ENCODE measurements around the gene E2F7. TPM values are rescaled to one million over a fixed set of nuclear protein-coding genes. Genes with fewer than 3 reads are reported as not detected.
A peak's percentile ranks its signal among the peaks of the same experiment; 100 is the strongest.

The E2F7 gene
- total RNA-seq, 1 experiment from 2014 or later: 22.1 TPM

DNA sequence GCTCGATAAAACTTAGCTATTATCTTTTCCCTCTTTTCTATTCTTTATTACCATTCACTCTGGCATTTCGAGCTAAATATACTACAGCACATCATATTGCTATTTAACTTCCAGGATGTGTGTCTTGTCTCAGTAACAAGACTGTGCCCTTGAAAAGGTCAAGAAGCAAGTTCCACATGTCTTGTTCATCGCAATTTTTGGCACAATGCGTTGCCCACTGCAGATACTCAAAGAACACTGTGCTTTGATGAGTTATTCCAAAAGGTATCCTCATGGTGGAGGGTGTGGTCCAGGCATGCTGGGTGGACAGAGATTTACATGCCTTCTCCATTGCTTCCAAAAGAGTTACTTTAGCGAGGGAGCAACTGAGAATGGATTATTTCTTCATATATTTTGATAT, 6.6 kb downstream of the E2F7 start:
- Histone ChIP-seq H3K27me3 (replicated peaks) (no peaks in the 10 kb centered on the region), H3K9me3 (replicated peaks) (no peaks in the 10 kb centered on the region), H3K36me3 (peaks cover 94% of the 10 kb centered on the region), H3K27ac (no peak overlapping the region), H3K4me1 (replicated peaks) (peaks cover 30% of the 10 kb centered on the region), H3K4me3 (no peak overlapping the region)
- no peak for DNase-seq (ENCODE audit: low read depth in 1 of 2, low spot score in 2 of 2)

DNA sequence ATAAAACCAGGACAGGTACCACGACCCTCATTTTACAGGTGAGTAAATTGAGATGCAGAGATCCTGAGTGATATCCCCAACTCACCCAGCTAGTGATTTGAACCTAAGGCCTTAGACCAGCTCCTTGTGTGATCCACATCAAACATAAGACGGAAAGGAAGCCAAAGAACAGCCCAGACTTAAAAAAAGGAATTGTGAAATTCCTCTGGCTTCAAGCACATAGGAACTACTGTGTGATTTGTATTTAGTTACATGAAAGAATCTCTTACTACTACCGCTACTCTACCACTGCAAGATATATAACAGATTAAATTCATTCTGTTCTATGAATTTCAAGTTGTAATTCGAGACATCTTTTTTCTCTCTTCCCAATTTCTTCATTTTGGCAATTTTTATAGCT, 10.5 kb downstream of the E2F7 start:
- peaks cover 92% of the 10 kb centered on the region for H3K36me3 ChIP-seq
- H3K9me3 ChIP-seq (replicated peaks): no peaks in the 10 kb centered on the region
- no peaks in the 10 kb centered on the region; the same call in 1 of the 2 replicates for H3K4me1 ChIP-seq (replicated peaks)
- H3K27me3 ChIP-seq (replicated peaks): no peaks in the 10 kb centered on the region
- no peak overlapping the region for H3K27ac ChIP-seq
- H3K4me3 ChIP-seq: no peak overlapping the region
- DNase-seq (ENCODE audit: low read depth in 1 of 2, low spot score in 2 of 2): no peak

DNA sequence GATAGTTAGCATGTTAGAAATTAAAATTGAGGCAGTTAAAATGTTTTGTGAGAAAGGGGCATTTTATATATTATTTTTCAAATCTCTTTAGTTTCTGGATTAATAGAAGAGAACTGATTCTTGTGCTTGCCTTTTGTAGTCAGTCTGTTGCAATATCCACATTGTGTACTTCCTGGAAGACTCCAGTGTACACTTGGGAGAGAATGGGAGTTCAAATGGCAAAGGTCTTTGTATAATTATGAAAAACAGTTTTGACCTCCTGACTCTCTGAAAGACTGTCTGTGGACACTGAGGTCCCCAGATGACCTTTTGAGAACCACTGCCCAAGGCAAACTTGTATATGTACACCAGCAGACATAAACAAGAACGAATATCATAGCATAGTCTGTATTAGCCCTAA, 12.1 kb downstream of the E2F7 start:
- Histone ChIP-seq H3K4me3 (no peak overlapping the region), H3K36me3 (peaks cover 93% of the 10 kb centered on the region), H3K27ac (no peak overlapping the region), H3K9me3 (replicated peaks) (no peaks in the 10 kb centered on the region), H3K4me1 (replicated peaks) (no peaks in the 10 kb centered on the region), H3K27me3 (replicated peaks) (no peaks in the 10 kb centered on the region)
- DNase-seq (ENCODE audit: low read depth in 1 of 2, low spot score in 2 of 2): no peak

DNA sequence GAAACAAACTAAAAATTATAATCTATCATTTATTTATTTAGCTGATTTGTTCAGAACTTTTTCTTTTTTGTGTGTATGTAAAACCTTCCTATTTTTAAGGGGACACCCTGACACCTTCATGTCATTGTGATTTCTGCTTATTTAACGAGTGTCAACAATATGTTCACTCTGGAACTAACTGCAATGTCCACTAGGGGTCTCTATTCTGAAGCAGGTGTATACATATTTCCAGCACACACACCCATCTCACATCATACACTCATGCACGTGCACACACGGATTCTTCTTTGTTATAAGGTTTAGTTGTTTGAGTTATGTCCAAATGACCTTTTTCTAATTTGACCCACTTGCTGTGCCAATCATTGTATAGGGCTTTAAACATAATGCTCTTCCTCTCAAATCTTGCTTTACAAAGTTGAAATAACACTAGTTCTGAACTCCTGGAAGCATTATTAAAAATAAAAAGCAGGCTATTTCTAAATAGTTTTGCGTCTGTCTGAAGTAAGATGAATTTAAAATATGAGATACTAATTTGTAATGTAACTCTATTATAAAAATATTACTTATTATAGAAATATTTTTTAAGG, 15.5 kb downstream of the E2F7 start:
- no peak overlapping the region for H3K4me3 ChIP-seq
- peak in 1 of 2 experiments; percentile 42 for DNase-seq (ENCODE audit: low read depth in 1 of 2, low spot score in 2 of 2)
- H3K36me3 ChIP-seq: peaks cover 96% of the 10 kb centered on the region
- no peak overlapping the region for H3K27ac ChIP-seq
- H3K27me3 ChIP-seq (replicated peaks): no peaks in the 10 kb centered on the region
- H3K4me1 ChIP-seq (replicated peaks): no peaks in the 10 kb centered on the region
- no peaks in the 10 kb centered on the region for H3K9me3 ChIP-seq (replicated peaks)

DNA sequence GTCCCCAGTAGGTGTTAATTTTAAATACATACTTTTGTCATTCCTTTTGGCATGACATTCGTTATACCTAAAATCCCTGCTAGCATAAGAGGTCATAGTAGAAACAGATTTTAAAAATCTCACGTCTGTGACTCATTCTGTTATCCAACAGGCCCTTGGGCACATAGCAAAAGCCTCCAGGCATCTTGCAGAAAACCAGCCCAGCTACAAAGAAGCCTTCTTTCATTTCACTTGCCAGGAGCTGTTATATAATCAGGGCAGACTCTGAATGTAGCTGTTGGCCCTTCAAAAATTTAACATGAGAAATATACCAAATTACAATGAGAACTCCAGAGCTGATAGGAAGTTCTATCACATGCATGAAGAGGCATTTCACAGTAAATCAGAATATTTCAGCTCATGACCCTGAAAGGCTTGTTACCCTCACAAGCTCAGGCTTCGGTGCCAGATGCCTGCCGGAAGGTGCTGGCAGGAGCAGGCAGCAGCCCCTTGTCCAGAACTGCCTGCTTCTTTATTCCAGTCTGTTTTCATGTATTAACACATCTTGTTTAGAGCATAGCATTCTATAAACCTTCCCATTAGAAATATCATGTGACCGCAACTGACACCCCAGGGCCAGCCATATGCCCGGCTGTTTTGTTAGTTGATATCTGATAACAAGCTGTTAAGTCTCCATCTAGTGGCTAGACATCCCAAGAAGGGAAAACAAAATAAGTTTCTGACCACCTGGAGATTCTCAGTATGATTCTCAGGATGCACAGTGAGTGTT, 17.8 kb downstream of the E2F7 start:
- H3K27me3 ChIP-seq (replicated peaks): no peaks in the 10 kb centered on the region
- DNase-seq (ENCODE audit: low read depth in 1 of 2, low spot score in 2 of 2): no peak
- no peaks in the 10 kb centered on the region for H3K4me1 ChIP-seq (replicated peaks)
- no peak overlapping the region for H3K4me3 ChIP-seq
- no peak overlapping the region for H3K27ac ChIP-seq
- peaks cover 96% of the 10 kb centered on the region for H3K36me3 ChIP-seq
- no peaks in the 10 kb centered on the region for H3K9me3 ChIP-seq (replicated peaks)

DNA sequence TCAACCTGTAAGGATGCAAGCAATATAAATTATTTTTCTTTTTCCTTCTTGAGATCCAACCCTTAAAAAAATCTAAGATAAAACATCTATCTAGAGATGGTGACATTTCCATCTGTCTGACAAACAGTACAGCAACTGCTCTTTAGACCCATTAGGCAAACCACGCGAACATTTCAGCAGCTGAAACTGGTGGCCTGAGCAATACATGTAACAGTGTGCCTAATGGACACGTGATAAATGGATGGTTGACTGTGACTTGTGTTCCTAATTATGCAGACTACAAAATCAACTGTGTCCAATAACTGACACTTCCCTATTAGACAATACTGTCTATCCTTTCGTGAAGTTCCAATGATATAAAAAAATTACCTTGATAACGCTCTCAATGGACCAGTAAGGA, 18.9 kb downstream of the E2F7 start:
- no peak overlapping the region for H3K4me3 ChIP-seq
- no peaks in the 10 kb centered on the region for H3K9me3 ChIP-seq (replicated peaks)
- DNase-seq (ENCODE audit: low read depth in 1 of 2, low spot score in 2 of 2): no peak
- H3K27me3 ChIP-seq (replicated peaks): no peaks in the 10 kb centered on the region
- H3K27ac ChIP-seq: no peak overlapping the region
- peaks cover 96% of the 10 kb centered on the region for H3K36me3 ChIP-seq
- H3K4me1 ChIP-seq (replicated peaks): no peaks in the 10 kb centered on the region

DNA sequence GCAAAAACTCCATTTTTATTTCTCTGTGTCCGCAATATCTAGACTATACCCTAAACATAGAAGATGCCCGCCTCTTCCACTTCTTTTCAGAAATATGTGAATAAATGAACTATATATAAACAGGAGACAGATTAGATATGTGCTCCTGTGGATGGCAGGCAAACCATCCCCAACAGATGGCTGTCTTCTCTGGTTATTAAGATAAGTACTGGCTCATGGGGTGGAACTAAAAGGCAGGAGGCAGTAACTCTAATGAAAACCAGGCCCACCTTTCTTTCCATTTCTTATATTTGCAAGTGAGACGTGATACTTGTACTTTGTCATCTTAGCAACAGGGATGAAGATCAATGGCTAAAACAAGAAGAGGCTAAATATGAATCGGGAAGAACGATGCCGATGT, 20.2 kb downstream of the E2F7 start:
- H3K27ac ChIP-seq: no peak overlapping the region
- peaks cover 98% of the 10 kb centered on the region for H3K36me3 ChIP-seq
- no peak overlapping the region for H3K4me3 ChIP-seq
- H3K27me3 ChIP-seq (replicated peaks): no peaks in the 10 kb centered on the region
- H3K9me3 ChIP-seq (replicated peaks): no peaks in the 10 kb centered on the region
- DNase-seq (ENCODE audit: low read depth in 1 of 2, low spot score in 2 of 2): no peak
- H3K4me1 ChIP-seq (replicated peaks): no peaks in the 10 kb centered on the region

DNA sequence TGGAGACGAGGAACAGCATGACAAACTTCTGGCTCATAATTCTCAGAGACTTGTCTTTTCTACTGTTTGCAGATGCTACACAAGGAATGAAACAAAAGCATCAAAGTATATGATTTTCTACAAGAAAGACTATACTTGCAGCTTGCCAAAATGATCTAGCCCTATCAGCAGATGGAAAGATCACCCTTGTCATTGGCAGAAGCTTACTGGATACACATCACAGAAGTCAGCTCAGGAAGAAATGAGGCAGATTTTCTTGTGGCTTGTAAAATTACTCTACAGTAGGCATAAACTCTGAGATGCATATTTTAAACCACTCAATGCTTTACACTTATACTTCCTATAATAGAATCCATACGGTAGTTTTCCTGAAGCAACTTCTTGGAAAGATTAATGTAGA, 20.6 kb downstream of the E2F7 start:
- peaks cover 99% of the 10 kb centered on the region for H3K36me3 ChIP-seq
- no peak for DNase-seq (ENCODE audit: low read depth in 1 of 2, low spot score in 2 of 2)

DNA sequence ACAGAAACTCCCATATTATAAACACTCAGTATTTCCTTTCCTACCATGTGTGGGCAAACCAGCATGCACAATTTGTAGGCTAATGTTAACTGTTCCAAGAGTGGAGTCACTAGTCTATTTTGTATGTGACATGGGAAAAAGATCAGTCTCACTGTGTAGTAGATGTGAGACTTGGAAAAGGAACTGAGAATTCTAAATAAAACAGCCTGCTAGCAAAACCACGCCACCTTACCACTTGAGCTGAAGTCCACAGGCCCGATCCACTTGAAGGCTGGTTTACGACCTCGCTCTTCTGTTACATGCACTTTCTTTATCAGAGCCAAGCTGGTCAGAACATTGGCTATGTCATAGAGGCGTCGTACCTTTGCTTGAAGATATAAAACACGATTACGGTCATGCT, 22.5 kb downstream of the E2F7 start:
- Histone ChIP-seq H3K27me3 (replicated peaks) (no peaks in the 10 kb centered on the region), H3K4me3 (no peak overlapping the region), H3K36me3 (peaks cover 99% of the 10 kb centered on the region), H3K4me1 (replicated peaks) (no peaks in the 10 kb centered on the region), H3K9me3 (replicated peaks) (no peaks in the 10 kb centered on the region), H3K27ac (no peak overlapping the region)
- DNase-seq (ENCODE audit: low read depth in 1 of 2, low spot score in 2 of 2): no peak

More for the DNA sequence above, 20.6 kb downstream of the E2F7 start:
- Histone ChIP-seq H3K9me3 (replicated peaks) (no peaks in the 10 kb centered on the region), H3K4me1 (replicated peaks) (no peaks in the 10 kb centered on the region), H3K27ac (no peak overlapping the region), H3K4me3 (no peak overlapping the region), H3K27me3 (replicated peaks) (no peaks in the 10 kb centered on the region)

DNA sequence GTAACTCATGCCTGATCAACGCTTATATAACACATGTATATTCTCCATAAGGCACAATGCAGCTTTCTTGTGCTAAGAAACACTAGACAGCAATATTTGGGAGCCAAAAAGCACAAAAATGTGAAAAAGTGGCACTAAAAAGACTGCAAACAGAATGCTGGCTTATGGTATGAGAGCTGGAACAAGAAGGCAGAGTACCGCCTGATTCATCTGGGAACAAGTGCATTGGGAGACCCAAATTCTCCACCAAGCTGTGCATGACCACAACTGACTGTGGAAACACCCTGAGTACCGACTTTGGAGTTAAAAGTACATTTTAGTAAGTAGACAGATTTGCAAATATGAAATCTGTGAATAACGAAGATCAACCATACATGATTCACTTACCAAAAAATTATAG, 25.1 kb downstream of the E2F7 start:
- Histone ChIP-seq H3K27me3 (replicated peaks) (no peaks in the 10 kb centered on the region), H3K36me3 (peaks cover 90% of the 10 kb centered on the region)
- DNase-seq (ENCODE audit: low read depth in 1 of 2, low spot score in 2 of 2): no peak

DNA sequence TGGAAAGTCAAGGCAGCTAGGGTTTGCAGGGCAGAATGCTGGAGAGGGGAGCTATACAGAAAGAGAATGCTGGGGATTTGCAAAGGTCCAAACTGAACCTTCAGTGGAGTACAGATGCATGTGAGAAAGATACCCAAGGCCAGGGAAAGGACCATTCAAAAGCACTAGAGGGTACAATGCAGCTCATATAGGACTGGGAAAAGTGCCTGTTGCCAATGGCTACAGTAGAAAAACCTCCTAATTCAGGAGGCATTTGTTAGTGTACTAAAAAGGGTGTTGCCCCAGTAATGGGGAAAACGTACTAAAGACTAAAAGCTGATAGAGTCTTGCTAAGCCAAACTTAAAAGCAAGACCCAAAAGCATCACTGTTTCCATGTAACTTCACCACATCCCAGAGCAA, 30.1 kb downstream of the E2F7 start:
- Histone ChIP-seq H3K4me1 (replicated peaks) (peaks cover 7% of the 10 kb centered on the region), H3K9me3 (replicated peaks) (no peaks in the 10 kb centered on the region), H3K4me3 (no peak overlapping the region), H3K36me3 (peaks cover 91% of the 10 kb centered on the region), H3K27ac (no peak overlapping the region), H3K27me3 (replicated peaks) (no peaks in the 10 kb centered on the region)
- no peak for DNase-seq (ENCODE audit: low read depth in 1 of 2, low spot score in 2 of 2)

More for the DNA sequence above, 25.1 kb downstream of the E2F7 start:
- Histone ChIP-seq H3K27ac (no peak overlapping the region), H3K4me3 (no peak overlapping the region), H3K4me1 (replicated peaks) (no peaks in the 10 kb centered on the region), H3K9me3 (replicated peaks) (no peaks in the 10 kb centered on the region)

DNA sequence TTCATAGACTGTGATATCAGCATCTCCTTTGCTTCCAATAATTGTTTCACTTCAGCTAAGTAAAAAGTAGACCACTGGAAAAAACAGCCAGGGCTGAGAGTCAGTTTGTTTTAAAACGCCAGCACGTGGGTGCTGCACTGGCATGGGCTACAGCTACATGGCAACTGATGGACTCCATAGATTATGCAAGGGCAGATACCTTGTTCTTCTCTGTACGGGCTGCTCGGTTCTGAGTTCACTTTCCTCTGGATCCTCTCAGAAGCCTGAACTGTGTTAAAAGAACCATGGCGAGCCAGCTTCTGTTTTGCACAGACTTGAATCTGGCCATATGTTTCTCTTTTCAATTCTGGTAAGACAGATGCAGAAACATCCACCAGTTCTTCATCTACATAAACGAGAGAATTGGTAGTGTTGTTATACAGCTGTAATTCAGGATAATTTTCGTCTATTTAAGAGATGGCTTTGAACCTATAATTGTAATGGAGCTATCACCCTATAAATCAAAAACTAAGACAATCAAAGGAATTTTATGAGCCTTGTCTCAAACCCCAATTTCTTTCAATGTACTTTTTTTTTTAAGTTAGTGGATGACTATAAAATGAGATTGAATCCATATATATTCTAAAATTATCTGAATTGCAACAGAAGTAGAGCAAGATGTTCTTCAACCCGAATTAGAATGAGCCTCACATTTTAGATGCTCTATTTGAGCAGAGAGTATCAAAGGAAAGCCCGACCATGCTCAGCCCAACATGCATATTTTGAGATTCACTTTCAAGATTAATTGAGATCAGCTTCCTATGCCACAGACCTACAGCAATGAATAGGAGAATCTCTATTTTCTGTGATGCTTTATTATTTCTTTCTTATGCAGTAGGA, 31.5 kb downstream of the E2F7 start:
- no peak overlapping the region for H3K4me3 ChIP-seq
- no peaks in the 10 kb centered on the region for H3K27me3 ChIP-seq (replicated peaks)
- no peak for DNase-seq (ENCODE audit: low read depth in 1 of 2, low spot score in 2 of 2)
- no peaks in the 10 kb centered on the region for H3K9me3 ChIP-seq (replicated peaks)
- peaks cover 91% of the 10 kb centered on the region for H3K36me3 ChIP-seq
- H3K4me1 ChIP-seq (replicated peaks): peaks cover 7% of the 10 kb centered on the region
- no peak overlapping the region for H3K27ac ChIP-seq

DNA sequence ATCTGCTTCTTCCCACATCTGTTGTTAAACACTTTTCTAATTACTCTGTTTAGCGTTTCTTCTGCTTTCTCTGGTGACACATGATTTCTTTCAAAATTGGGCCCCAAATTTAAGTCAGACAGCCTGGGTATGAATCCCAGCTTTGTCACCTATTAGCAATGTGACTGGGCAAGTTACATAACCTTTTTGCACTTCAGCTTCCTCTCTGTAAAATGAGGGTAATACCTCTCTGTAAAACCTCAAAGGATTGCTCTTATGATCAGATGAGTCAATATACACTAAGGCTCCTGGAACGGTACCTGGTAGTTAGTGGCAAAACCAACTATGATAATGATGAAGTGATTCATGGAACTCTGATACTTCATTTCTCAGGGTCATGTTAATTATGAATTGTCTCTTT, 33.0 kb downstream of the E2F7 start:
- H3K9me3 ChIP-seq (replicated peaks): no peaks in the 10 kb centered on the region
- peaks cover 95% of the 10 kb centered on the region for H3K36me3 ChIP-seq
- no peak for DNase-seq (ENCODE audit: low read depth in 1 of 2, low spot score in 2 of 2)
- H3K27me3 ChIP-seq (replicated peaks): no peaks in the 10 kb centered on the region
- H3K4me1 ChIP-seq (replicated peaks): peaks cover 7% of the 10 kb centered on the region
- no peak overlapping the region for H3K4me3 ChIP-seq
- peak overlapping the region; percentile 66 for H3K27ac ChIP-seq

DNA sequence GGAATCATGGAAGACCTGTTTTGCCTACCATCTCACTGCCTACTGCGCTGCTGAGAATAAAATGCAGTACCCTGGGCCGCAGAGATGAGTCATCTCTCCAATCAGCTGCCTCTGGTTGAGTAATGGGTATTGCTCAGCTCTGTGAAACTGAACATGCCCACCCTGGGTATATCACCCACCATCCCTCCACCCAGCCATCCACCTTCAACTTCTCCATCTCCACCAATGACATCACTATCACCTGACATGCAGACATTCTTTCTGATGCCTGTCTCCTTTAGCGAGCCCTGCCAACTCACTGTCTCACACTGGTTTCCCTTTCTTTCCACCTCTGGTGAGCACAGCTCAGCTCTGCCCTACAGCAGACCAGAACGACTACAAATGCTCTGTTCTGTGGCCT, 33.6 kb downstream of the E2F7 start:
- no peak overlapping the region for H3K4me3 ChIP-seq
- peaks cover 7% of the 10 kb centered on the region for H3K4me1 ChIP-seq (replicated peaks)
- H3K27me3 ChIP-seq (replicated peaks): no peaks in the 10 kb centered on the region
- H3K27ac ChIP-seq: peak overlapping the region; percentile 66
- H3K36me3 ChIP-seq: peaks cover 95% of the 10 kb centered on the region
- no peaks in the 10 kb centered on the region for H3K9me3 ChIP-seq (replicated peaks)
- DNase-seq (ENCODE audit: low read depth in 1 of 2, low spot score in 2 of 2): peak; percentile 19 to 56
